H1 (cell line): ENCODE data around the gene PAOX. TPM values are rescaled to one million over a fixed set of nuclear protein-coding genes. Genes with fewer than 3 reads are reported as not detected.

Source experiments
- BACH1 ChIP-seq: IDR thresholded peaks from 2 replicates; pipeline ENCODE4 v1.6.1; 2012; ENCODE audit warnings: low read length, improper control_type of control experiment
- CHD7 ChIP-seq: fragments of 300-600 bp; sonication (generic); IDR thresholded peaks from 2 replicates; pipeline ENCODE4 v1.7.1; 2012; ENCODE audit warnings: low read length, moderate library complexity, mild to moderate bottlenecking, inconsistent platforms; ENCODE audit not compliant: insufficient replicate concordance
- KDM1A ChIP-seq: fragments of 200-600, 300-600 bp; sonication (generic); IDR thresholded peaks from 2 replicates; pipeline ENCODE4 v1.7.1; 2016; ENCODE audit warnings: mild to moderate bottlenecking, low read length, borderline replicate concordance
- POU5F1 ChIP-seq: IDR thresholded peaks from 2 replicates; pipeline ENCODE4 v1.6.1; 2011; ENCODE audit warnings: low read depth, mild to moderate bottlenecking, low read length, moderate library complexity
- RAD21 ChIP-seq, 2 experiments: IDR thresholded peaks in 1 of 2; conservative IDR thresholded peaks in 1 of 2; 2 replicates each; pipeline ENCODE4 v1.6.1; 2011; ENCODE audit warnings: low read depth in 2 of 2, low read length in 2 of 2, improper control_type of control experiment in 1 of 2, inconsistent platforms in 1 of 2, mild to moderate bottlenecking in 1 of 2, moderate library complexity in 1 of 2
- polyA plus RNA-seq, 7 experiments: library from polyadenylated mRNA; depleted of rRNA in 3 of 7; stranded (reverse) in 5 of 7; unstranded in 2 of 7; fragments of >200 nt in 5 of 7; fragments of 200-250 nt in 2 of 7; gene quantifications; 1 replicate in 5 of 7; 2 replicates in 1 of 7; 4 replicates in 1 of 7; pipeline versions ENCODE4 v1.2.1 to v1.2.3, GENCODE V29; 2011 to 2013; ENCODE audit warnings: missing spikeins in 2 of 7, mixed read lengths in 2 of 7
- total RNA-seq: library from RNA; stranded (reverse); fragmentation: NEBNext Ultra II Directional; extraction: Animal tissue kit (Norgen Biotek cat#: 25700); gene quantifications from 2 replicates; pipeline ENCODE4 v1.2.1, GENCODE V29; 2021

PAOX gene
- total and polyA plus RNA-seq, 2 of the 8 experiments (the other 6 are each of a cell fraction or from before 2014, with no cell fraction given) = 3.7 to 4.3 TPM

DNA sequence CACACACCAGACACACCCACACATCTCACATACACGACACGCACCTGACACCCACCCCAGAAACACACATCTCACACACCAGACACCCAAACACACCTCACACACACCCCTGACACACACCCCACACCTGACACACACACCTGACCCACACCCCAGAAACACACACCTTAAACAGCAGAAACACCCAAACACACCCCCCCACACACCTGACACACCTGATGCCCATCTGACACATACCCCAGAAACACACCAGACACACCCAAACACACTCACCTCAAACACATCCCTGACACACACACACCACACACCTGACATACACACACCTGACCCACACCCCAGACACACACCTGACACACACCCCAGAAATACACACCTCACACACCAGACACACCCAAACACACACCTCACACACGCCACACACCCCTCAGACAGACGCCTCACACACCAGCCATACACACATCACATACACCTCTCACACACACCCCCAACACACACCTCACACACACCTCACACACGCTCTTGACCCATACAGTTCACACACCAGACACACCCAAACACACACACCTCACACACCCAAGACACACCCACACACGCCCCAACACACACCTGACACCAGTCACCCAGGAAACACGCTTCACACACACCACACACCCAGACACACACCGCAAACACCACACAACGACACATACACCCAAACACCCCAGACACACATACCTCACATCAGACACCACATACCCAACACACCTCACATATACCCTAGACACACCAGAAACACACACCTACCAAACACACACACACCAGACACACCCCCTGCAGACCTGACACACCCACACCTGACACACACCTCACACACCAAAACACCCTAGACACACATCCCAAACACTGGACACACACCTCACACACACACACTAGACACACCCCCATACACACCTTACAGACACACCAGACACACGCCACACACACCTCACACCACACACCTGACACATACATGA lies 40.7 kb upstream of the PAOX start (continued):
- no peak for TF ChIP-seq CHD7
- TF ChIP-seq BACH1 = no peak
- TF ChIP-seq POU5F1 = no peak
- TF ChIP-seq KDM1A = no peak
- TF ChIP-seq RAD21 (IDR thresholded peaks at IDR 0.05 in 1 of 2, conservative IDR thresholded peaks at IDR 0.05 in 1 of 2; ENCODE audit: low read depth in 2 of 2, low read length in 2 of 2) = no peak
